Peyer's patch (tissue), 4 donors: ENCODE measurements around the gene PRDM5. TPM values are rescaled to one million over a fixed set of nuclear protein-coding genes. Genes with fewer than 3 reads are reported as not detected.

ENCODE experiments used
- DNase-seq, 3 donors: peaks; one replicate each; pipeline ENCODE4 v3.0.0-alpha.2; 2017 to 2019
- H3K27ac ChIP-seq, 4 donors: fragments of 200-600 bp; sonication (generic); one replicate each; pipeline ENCODE4 v1.5.1; 2016 to 2019
- H3K27me3 ChIP-seq, 2 donors: fragments of 200-600 bp; sonication (generic); one replicate each; pipeline ENCODE4 v1.5.1; 2019
- H3K36me3 ChIP-seq, 3 donors: fragments of 200-600 bp; sonication (generic); one replicate each; pipeline ENCODE4 v1.5.1; 2016 to 2019
- H3K4me1 ChIP-seq, 4 donors: fragments of 200-600 bp; sonication (generic); one replicate each; pipeline ENCODE4 v1.5.1; 2016 to 2019
- H3K4me3 ChIP-seq, 4 donors: fragments of 200-600 bp; sonication (generic); 1 replicate in 3 of 4; 2 replicates in 1 of 4; pipeline ENCODE4 v1.5.1; 2016 to 2019; ENCODE audit warnings: mild to moderate bottlenecking in 1 of 4
- H3K9me3 ChIP-seq, 4 donors: fragments of 200-600 bp; sonication (generic); one replicate each; pipeline ENCODE4 v1.5.1; 2016 to 2019; ENCODE audit warnings: mild to moderate bottlenecking in 1 of 4
- CTCF ChIP-seq, 6 experiments: fragments of 450-650 bp in 4 of 6; fragments of 200-600 bp in 2 of 6; sonication (generic) in 1 of 6; IDR thresholded peaks; one replicate each; pipeline ENCODE4 v1.5.1; 2017 to 2019; ENCODE audit warnings: antibody characterized with exemption in 6 of 6, mild to moderate bottlenecking in 3 of 6, moderate library complexity in 1 of 6
- POLR2A ChIP-seq, 2 donors: fragments of 450-650 bp; IDR thresholded peaks; one replicate each; pipeline ENCODE4 v1.5.1; 2017; ENCODE audit warnings: antibody characterized with exemption in 2 of 2, mild to moderate bottlenecking in 2 of 2, moderate library complexity in 2 of 2
- total RNA-seq, 4 donors: library from RNA; depleted of rRNA; stranded (reverse); fragments of >200 nt; gene quantifications; one replicate each; pipeline ENCODE4 v1.1.0, GENCODE V29; 2016

Gene PRDM5
- total RNA-seq, 4 donors from 2014 or later, result 3.9 to 9.9 (median 5.3) TPM

DNA sequence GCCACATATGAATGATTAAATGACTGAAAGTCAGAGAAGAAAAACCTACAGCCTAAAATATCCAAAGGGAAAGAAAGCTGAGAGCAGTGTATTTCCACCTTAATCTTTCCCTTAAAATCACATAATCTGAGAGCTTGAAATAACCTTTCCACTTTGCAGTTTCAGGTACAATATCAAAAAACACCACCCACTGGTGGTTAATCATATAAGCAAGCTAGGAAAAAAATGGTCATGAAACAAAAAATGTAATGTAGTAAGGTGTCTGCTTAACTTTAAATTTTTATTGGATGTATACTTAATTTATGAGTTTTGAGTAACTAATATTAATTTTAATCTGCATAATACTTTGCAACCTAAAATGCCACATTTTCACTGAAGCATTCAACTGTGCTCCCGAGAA lies 3.2 kb downstream of the PRDM5 start:
- TF ChIP-seq POLR2A (IDR thresholded peaks at IDR 0.05), result no peak
- TF ChIP-seq CTCF (IDR thresholded peaks at IDR 0.05), result peak in 1 of 6 experiments; percentile 4
- no peaks in the 10 kb centered on the region for H3K27me3 ChIP-seq
- peaks cover 0 to 4% (median 0%) of the 10 kb centered on the region in 4 donors for H3K4me1 ChIP-seq
- H3K27ac ChIP-seq, result no peak overlapping the region
- H3K9me3 ChIP-seq, result no peaks in the 10 kb centered on the region
- no peak for DNase-seq
- no peak overlapping the region for H3K4me3 ChIP-seq
- no peaks in the 10 kb centered on the region for H3K36me3 ChIP-seq

- no peak overlapping the region for H3K4me3 ChIP-seq
- TF ChIP-seq CTCF (IDR thresholded peaks at IDR 0.05) (no peak), POLR2A (IDR thresholded peaks at IDR 0.05) (no peak)
- no peaks in the 10 kb centered on the region for H3K9me3 ChIP-seq
- H3K27ac ChIP-seq, result no peak overlapping the region
- no peaks in the 10 kb centered on the region for H3K27me3 ChIP-seq
- peaks cover 0 to 4% (median 0%) of the 10 kb centered on the region in 4 donors for H3K4me1 ChIP-seq
- no peaks in the 10 kb centered on the region for H3K36me3 ChIP-seq
- no peak for DNase-seq
These were observed 3.7 kb downstream of the PRDM5 start for GRCh38 chr4:120918788-120919187.

- Histone ChIP-seq H3K4me1 (peaks cover 0 to 4% (median 0%) of the 10 kb centered on the region in 4 donors), H3K27me3 (no peaks in the 10 kb centered on the region), H3K36me3 (no peaks in the 10 kb centered on the region), H3K27ac (no peak overlapping the region), H3K4me3 (no peak overlapping the region), H3K9me3 (no peaks in the 10 kb centered on the region)
- TF ChIP-seq CTCF (IDR thresholded peaks at IDR 0.05) (no peak), POLR2A (IDR thresholded peaks at IDR 0.05) (no peak)
- no peak for DNase-seq
These were observed 4.4 kb downstream of the PRDM5 start for GRCh38 chr4:120918092-120918491.

DNA sequence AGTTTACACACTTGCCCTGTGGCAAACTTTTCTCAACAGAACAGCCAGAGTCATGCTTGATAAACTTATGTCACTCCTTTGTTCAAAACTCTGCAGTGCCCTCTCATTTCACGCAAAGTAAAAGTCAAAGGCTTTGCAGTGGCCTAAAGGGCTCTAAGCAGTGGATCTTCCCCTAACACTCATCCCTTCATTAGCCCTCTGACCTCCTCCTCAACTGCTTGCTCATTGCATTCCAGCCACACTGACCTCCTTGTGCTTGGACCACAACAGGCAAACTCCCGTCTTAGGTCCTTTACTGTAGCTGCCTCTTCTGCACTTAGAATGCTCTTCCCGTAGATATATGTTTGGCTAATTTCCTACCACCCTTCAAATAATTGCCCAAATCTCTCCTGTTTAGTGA lies 5.6 kb downstream of the PRDM5 start:
- no peak for DNase-seq

GRCh38 chr4:120915336-120915735 lies 7.2 kb downstream of the PRDM5 start:
- Histone ChIP-seq H3K9me3 (no peaks in the 10 kb centered on the region), H3K27ac (no peak overlapping the region), H3K36me3 (no peaks in the 10 kb centered on the region), H3K27me3 (no peaks in the 10 kb centered on the region), H3K4me1 (no peaks in the 10 kb centered on the region), H3K4me3 (no peak overlapping the region)
- DNase-seq, result no peak
- no peak for TF ChIP-seq POLR2A (IDR thresholded peaks at IDR 0.05)

More for the DNA sequence above, 5.6 kb downstream of the PRDM5 start:
- no peak overlapping the region for H3K27ac ChIP-seq
- H3K27me3 ChIP-seq, result no peaks in the 10 kb centered on the region
- H3K9me3 ChIP-seq, result no peaks in the 10 kb centered on the region
- H3K36me3 ChIP-seq, result no peaks in the 10 kb centered on the region
- no peak overlapping the region for H3K4me3 ChIP-seq
- peaks cover 0 to 4% (median 0%) of the 10 kb centered on the region in 4 donors for H3K4me1 ChIP-seq
- TF ChIP-seq CTCF (IDR thresholded peaks at IDR 0.05) (no peak), POLR2A (IDR thresholded peaks at IDR 0.05) (no peak)

- H3K27ac ChIP-seq, result no peak overlapping the region
- TF ChIP-seq CTCF (IDR thresholded peaks at IDR 0.05), result no peak
- no peak for TF ChIP-seq POLR2A (IDR thresholded peaks at IDR 0.05)
- no peaks in the 10 kb centered on the region for H3K27me3 ChIP-seq
- H3K4me1 ChIP-seq, result no peaks in the 10 kb centered on the region
- H3K4me3 ChIP-seq, result no peak overlapping the region
- no peak for DNase-seq
- H3K9me3 ChIP-seq, result no peaks in the 10 kb centered on the region
- no peaks in the 10 kb centered on the region for H3K36me3 ChIP-seq
These were observed 19.1 kb downstream of the PRDM5 start for GRCh38 chr4:120903419-120903818.
